ENCODE data around the gene NDC80. TPM values are rescaled to one million over a fixed set of nuclear protein-coding genes. Genes with fewer than 3 reads are reported as not detected.

The NDC80 gene
- polyA plus RNA-seq, 5 donors = 13.5 to 51.6 (median 25.0) TPM

Other genes with a start within 250 kb of the NDC80 start
- 10 to 100 TPM; 13.5 to 27.0 (median 22.6) TPM for gene METTL4, start 52 bp upstream of the NDC80 start, polyA plus RNA-seq (ENCODE audit: insufficient read depth in 1 of 5, insufficient read length in 5 of 5, low replicate concordance in 1 of 5)
- gene SMCHD1, start 84.2 kb downstream of the NDC80 start, polyA plus RNA-seq (ENCODE audit: insufficient read depth in 1 of 5, insufficient read length in 5 of 5, low replicate concordance in 1 of 5) = 10 to 100 TPM; 46.1 to 78.3 (median 74.2) TPM

Measured in right lung (tissue), 5 donors.